ENCODE measurements around the gene OR2B2.

Gene OR2B2

GRCh38 chr6:27891320-27891875, 20.8 kb downstream of the OR2B2 start:
- TF ChIP-seq TAF1 (IDR thresholded peaks at IDR 0.05; ENCODE audit: low read depth) = no peak
- TF ChIP-seq REST (IDR thresholded peaks at IDR 0.05; ENCODE audit: low read depth) = no peak
- TF ChIP-seq EP300 (IDR thresholded peaks at IDR 0.05; ENCODE audit: borderline replicate concordance) = no peak
- no peak for TF ChIP-seq ZBTB7A (IDR thresholded peaks at IDR 0.05; ENCODE audit: low read depth)
- TF ChIP-seq USF1 (IDR thresholded peaks at IDR 0.05) = no peak
- TF ChIP-seq NFIC (IDR thresholded peaks at IDR 0.05) = no peak
- TF ChIP-seq FOXM1 (IDR thresholded peaks at IDR 0.05; ENCODE audit: borderline replicate concordance, low read depth) = no peak
- TF ChIP-seq CREB1 (IDR thresholded peaks at IDR 0.05; ENCODE audit: low read depth) = no peak
- TF ChIP-seq TEAD4 (IDR thresholded peaks at IDR 0.05) = no peak
- TF ChIP-seq YY1 (IDR thresholded peaks at IDR 0.05; ENCODE audit: low read depth) = no peak
- no peak for TF ChIP-seq MAX (IDR thresholded peaks at IDR 0.05)
- no peak for TF ChIP-seq EGR1 (IDR thresholded peaks at IDR 0.05)
- TF ChIP-seq CEBPB (IDR thresholded peaks at IDR 0.05) = no peak
- no peak for TF ChIP-seq RAD21 (IDR thresholded peaks at IDR 0.05; ENCODE audit: low read depth)
- no peak for TF ChIP-seq TCF12 (IDR thresholded peaks at IDR 0.05; ENCODE audit: low read depth)

GRCh38 chr6:27890445-27891319, 21.5 kb downstream of the OR2B2 start:
- TF ChIP-seq ZBTB7A (IDR thresholded peaks at IDR 0.05; ENCODE audit: low read depth) (no peak), EGR1 (IDR thresholded peaks at IDR 0.05) (no peak), TEAD4 (IDR thresholded peaks at IDR 0.05) (no peak), RAD21 (IDR thresholded peaks at IDR 0.05; ENCODE audit: low read depth) (no peak), TCF12 (IDR thresholded peaks at IDR 0.05; ENCODE audit: low read depth) (no peak), CEBPB (IDR thresholded peaks at IDR 0.05) (no peak), CREB1 (IDR thresholded peaks at IDR 0.05; ENCODE audit: low read depth) (no peak), TAF1 (IDR thresholded peaks at IDR 0.05; ENCODE audit: low read depth) (no peak), FOXM1 (IDR thresholded peaks at IDR 0.05; ENCODE audit: borderline replicate concordance, low read depth) (no peak), REST (IDR thresholded peaks at IDR 0.05; ENCODE audit: low read depth) (no peak), EP300 (IDR thresholded peaks at IDR 0.05; ENCODE audit: borderline replicate concordance) (no peak), YY1 (IDR thresholded peaks at IDR 0.05; ENCODE audit: low read depth) (no peak), MAX (IDR thresholded peaks at IDR 0.05) (no peak)

- no peak for TF ChIP-seq TAF1 (IDR thresholded peaks at IDR 0.05; ENCODE audit: low read depth)
- TF ChIP-seq RAD21 (IDR thresholded peaks at IDR 0.05; ENCODE audit: low read depth) = no peak
- TF ChIP-seq CREB1 (IDR thresholded peaks at IDR 0.05; ENCODE audit: low read depth) = no peak
- no peak for TF ChIP-seq CEBPB (IDR thresholded peaks at IDR 0.05)
- no peak for TF ChIP-seq EP300 (IDR thresholded peaks at IDR 0.05; ENCODE audit: borderline replicate concordance)
- no peak for TF ChIP-seq EGR1 (IDR thresholded peaks at IDR 0.05)
- TF ChIP-seq TEAD4 (IDR thresholded peaks at IDR 0.05) = no peak
- TF ChIP-seq MAX (IDR thresholded peaks at IDR 0.05) = no peak
- no peak for TF ChIP-seq FOXM1 (IDR thresholded peaks at IDR 0.05; ENCODE audit: borderline replicate concordance, low read depth)
- TF ChIP-seq REST (IDR thresholded peaks at IDR 0.05; ENCODE audit: low read depth) = no peak
- TF ChIP-seq NFIC (IDR thresholded peaks at IDR 0.05) = no peak
- TF ChIP-seq ZBTB7A (IDR thresholded peaks at IDR 0.05; ENCODE audit: low read depth) = no peak
- no peak for TF ChIP-seq USF1 (IDR thresholded peaks at IDR 0.05)
- TF ChIP-seq YY1 (IDR thresholded peaks at IDR 0.05; ENCODE audit: low read depth) = no peak
- TF ChIP-seq TCF12 (IDR thresholded peaks at IDR 0.05; ENCODE audit: low read depth) = no peak
Observed at GRCh38 chr6:27889628-27890444, 22.4 kb downstream of the OR2B2 start.
